ENCODE measurements around the gene UROS. TPM values are rescaled to one million over a fixed set of nuclear protein-coding genes. Genes with fewer than 3 reads are reported as not detected.

Gene UROS
- total RNA-seq, 6 donors from 2014 or later: 26.3 to 48.0 (median 37.2) TPM

DNA sequence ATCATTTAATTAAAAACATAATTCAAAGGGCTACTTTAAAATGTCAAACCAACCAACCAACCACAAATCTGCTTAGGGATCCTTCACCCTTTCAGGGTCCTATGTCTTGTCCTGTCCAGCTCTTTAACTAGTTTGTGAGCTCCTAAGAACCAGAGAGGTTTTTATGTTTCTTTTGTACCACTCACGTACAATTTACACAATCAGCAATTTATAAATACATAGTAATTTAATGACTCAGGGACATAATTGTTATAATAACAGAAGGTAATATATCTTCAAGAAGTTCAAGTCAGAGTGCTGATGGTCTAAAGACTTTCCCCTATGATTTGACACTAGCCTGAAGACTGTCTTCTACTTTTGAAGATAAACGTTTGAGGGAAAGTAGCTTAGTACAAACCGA lies 42.1 kb upstream of the UROS start:
- Histone ChIP-seq H3K27me3 (no peaks in the 10 kb centered on the region), H3K4me1 (no peaks in the 10 kb centered on the region), H3K27ac (no peak overlapping the region), H3K9me3 (no peaks in the 10 kb centered on the region), H3K36me3 (peaks cover 10 to 33% (median 15%) of the 10 kb centered on the region in 4 donors), H3K4me3 (no peak overlapping the region)
- ATAC-seq (ENCODE audit: low FRiP score in 2 of 2) (no peak), DNase-seq (no peak)
- 83 to 91% methylated on average over 3 of the region's 3 CpGs for WGBS, 2 donors
- TF ChIP-seq POLR2A (IDR thresholded peaks at IDR 0.05): no peak
- no peak for TF ChIP-seq POLR2AphosphoS5 (IDR thresholded peaks at IDR 0.05)
- TF ChIP-seq, protein P1, sequence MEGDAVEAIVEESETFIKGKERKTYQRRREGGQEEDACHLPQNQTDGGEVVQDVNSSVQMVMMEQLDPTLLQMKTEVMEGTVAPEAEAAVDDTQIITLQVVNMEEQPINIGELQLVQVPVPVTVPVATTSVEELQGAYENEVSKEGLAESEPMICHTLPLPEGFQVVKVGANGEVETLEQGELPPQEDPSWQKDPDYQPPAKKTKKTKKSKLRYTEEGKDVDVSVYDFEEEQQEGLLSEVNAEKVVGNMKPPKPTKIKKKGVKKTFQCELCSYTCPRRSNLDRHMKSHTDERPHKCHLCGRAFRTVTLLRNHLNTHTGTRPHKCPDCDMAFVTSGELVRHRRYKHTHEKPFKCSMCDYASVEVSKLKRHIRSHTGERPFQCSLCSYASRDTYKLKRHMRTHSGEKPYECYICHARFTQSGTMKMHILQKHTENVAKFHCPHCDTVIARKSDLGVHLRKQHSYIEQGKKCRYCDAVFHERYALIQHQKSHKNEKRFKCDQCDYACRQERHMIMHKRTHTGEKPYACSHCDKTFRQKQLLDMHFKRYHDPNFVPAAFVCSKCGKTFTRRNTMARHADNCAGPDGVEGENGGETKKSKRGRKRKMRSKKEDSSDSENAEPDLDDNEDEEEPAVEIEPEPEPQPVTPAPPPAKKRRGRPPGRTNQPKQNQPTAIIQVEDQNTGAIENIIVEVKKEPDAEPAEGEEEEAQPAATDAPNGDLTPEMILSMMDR (IDR thresholded peaks at IDR 0.05): no peak
- no peak for TF ChIP-seq EP300 (IDR thresholded peaks at IDR 0.05)

DNA sequence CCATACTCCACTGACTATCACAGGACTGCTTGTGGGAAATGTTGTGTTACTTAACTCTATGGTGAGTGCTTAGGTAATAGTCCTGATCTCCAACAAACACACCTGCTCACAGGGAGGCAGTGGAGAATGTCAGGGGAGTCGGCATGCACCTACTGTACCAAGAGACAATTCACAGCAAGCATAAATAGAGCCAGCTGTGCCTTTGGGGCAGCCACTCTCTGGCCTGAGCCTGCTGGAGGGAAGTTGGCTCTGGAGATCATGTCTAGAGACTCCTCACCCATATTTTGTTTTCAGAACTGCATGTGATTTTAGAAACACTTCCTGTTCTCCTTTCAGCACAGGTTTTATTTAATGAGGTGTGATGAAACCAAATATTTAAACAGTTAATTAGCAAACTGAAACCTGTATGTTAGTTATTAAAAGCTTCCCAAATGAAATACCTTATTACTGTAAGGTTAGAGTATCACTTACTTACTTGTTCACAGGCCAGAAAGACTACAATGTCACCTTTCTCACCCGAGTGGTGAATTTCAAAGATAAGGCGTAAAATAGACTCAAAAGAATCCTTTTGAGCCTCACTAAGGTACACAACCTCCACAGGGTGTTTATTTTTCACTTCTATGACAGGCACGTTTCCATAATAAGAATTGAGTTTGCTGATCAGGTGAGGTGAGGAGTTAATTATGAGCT lies 36.2 kb upstream of the UROS start:
- Histone ChIP-seq H3K36me3 (peaks cover 0 to 23% (median 3%) of the 10 kb centered on the region in 4 donors), H3K4me1 (peaks cover 0 to 6% (median 0%) of the 10 kb centered on the region in 4 donors), H3K9me3 (no peaks in the 10 kb centered on the region), H3K4me3 (no peak overlapping the region), H3K27ac (peak overlapping the region in 1 of 4 donors; percentile 13), H3K27me3 (no peaks in the 10 kb centered on the region)
- TF ChIP-seq, protein P1 (IDR thresholded peaks at IDR 0.05): no peak
- TF ChIP-seq EP300 (IDR thresholded peaks at IDR 0.05) (no peak), POLR2AphosphoS5 (IDR thresholded peaks at IDR 0.05) (no peak)
- no peak for DNase-seq
- no peak for ATAC-seq (ENCODE audit: low FRiP score in 2 of 2)
- 64 to 66% methylated on average over 4 of the region's 4 CpGs for WGBS, 2 donors

DNA sequence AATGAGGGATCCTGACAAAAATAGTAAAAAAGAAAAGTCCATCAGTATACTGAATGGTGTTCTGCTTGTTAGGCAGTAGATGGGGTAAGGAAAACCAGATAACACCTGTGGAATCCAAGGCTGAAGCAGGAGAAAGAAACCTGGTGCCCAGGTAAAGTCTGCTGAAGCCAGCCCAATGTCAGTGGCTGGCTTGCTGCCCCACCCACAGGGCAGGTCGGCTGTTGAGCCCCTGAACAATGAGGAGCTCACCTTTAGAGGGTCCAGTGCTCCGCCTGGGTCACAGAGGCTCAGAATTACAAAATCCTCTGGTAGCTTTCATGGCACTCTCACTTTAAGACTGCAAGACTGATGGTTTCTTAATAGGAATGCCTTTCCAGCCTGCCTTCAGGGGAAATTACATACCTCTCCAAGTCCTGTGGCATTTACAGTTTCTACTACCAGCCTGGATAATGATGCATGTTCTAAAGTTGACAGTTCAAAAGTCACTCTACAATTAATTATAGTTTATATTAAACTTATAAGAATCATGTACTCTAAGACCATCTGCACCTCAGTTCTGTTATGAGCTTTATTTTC lies 34.2 kb upstream of the UROS start:
- DNase-seq: no peak
- 80 to 92% methylated on average over 1 to 2 of the region's 2 CpGs for WGBS, 2 donors
- Histone ChIP-seq H3K4me3 (no peak overlapping the region), H3K27ac (no peak overlapping the region), H3K4me1 (peaks cover 0 to 6% (median 0%) of the 10 kb centered on the region in 4 donors), H3K36me3 (peaks cover under 1 to 33% (median 8%) of the 10 kb centered on the region in 4 donors), H3K27me3 (no peaks in the 10 kb centered on the region), H3K9me3 (no peaks in the 10 kb centered on the region)
- TF ChIP-seq, protein P1 (IDR thresholded peaks at IDR 0.05): no peak
- TF ChIP-seq POLR2A (IDR thresholded peaks at IDR 0.05): no peak
- no peak for ATAC-seq (ENCODE audit: low FRiP score in 2 of 2)

DNA sequence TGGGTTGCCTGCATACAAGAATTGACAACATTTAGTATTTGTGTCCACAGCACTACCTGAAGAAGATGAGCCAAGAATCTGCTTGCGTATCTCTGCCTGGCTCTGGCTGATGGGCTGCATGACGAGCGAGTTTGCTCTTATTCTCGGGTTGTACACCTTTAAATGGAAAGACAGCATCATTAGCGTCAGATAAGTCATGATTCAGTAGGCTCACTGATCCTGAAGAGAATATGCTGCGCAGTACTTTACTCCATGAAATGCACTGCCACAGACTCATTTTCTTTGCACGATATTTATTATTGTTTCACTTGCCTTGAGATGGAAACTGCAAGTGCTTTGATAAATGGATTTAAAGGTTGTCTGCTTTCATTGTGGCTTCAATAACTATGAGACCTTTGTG lies 29.4 kb upstream of the UROS start:
- TF ChIP-seq EP300 (IDR thresholded peaks at IDR 0.05): no peak
- TF ChIP-seq, protein P1 (IDR thresholded peaks at IDR 0.05): no peak
- no peak for TF ChIP-seq POLR2AphosphoS5 (IDR thresholded peaks at IDR 0.05)
- TF ChIP-seq POLR2A (IDR thresholded peaks at IDR 0.05): no peak
- no peak for ATAC-seq (ENCODE audit: low FRiP score in 2 of 2)
- H3K27ac ChIP-seq: no peak overlapping the region
- DNase-seq: no peak
- no peaks in the 10 kb centered on the region for H3K4me1 ChIP-seq
- peaks cover 3 to 55% (median 23%) of the 10 kb centered on the region in 4 donors for H3K36me3 ChIP-seq
- 95 to 97% methylated on average over 7 of the region's 7 CpGs for WGBS, 2 donors
- no peak overlapping the region for H3K4me3 ChIP-seq
- H3K9me3 ChIP-seq: no peaks in the 10 kb centered on the region
- no peaks in the 10 kb centered on the region for H3K27me3 ChIP-seq

All from upper lobe of left lung (tissue), 6 donors.